OCI-LY7 (cell line): Measurements from ENCODE around the gene JOSD2.

Experiments used
- EZH2phosphoT487 ChIP-seq: fragments of 200-600 bp; sonication (generic); IDR thresholded peaks from 2 replicates; pipeline ENCODE4 v1.6.1; 2018; ENCODE audit warnings: low read depth, borderline replicate concordance, mild to moderate bottlenecking, mixed run types, antibody characterized with exemption, low read length, moderate library complexity, mixed read lengths
- TF ChIP-seq, protein P1 (sequence below): fragments of 200-600 bp; sonication (generic); conservative IDR thresholded peaks from 2 replicates; pipeline ENCODE4 v1.5.1; 2014; ENCODE audit warnings: mild to moderate bottlenecking, antibody characterized with exemption, low read length, moderate library complexity, mixed read lengths

DNA sequence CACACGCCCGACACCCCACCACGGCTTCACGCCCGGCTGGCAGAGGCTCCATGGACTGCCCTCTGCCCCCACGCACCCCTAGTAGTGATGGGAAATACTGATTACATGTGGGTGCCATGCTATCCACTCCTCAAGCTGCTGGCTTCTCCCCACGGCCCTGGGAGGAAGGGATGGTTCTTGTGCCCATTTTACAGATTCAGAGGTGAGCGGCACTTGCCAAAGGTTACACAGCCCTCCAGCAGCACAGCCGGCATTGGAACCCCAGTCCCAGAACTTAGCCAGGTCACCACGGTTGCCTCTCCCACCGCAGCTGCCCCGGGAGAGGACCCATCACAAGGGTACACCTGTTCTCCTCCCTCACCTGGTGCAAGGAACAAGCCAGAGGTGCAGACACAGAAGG lies 44.0 kb upstream of the JOSD2 start:
- TF ChIP-seq, protein P1, sequence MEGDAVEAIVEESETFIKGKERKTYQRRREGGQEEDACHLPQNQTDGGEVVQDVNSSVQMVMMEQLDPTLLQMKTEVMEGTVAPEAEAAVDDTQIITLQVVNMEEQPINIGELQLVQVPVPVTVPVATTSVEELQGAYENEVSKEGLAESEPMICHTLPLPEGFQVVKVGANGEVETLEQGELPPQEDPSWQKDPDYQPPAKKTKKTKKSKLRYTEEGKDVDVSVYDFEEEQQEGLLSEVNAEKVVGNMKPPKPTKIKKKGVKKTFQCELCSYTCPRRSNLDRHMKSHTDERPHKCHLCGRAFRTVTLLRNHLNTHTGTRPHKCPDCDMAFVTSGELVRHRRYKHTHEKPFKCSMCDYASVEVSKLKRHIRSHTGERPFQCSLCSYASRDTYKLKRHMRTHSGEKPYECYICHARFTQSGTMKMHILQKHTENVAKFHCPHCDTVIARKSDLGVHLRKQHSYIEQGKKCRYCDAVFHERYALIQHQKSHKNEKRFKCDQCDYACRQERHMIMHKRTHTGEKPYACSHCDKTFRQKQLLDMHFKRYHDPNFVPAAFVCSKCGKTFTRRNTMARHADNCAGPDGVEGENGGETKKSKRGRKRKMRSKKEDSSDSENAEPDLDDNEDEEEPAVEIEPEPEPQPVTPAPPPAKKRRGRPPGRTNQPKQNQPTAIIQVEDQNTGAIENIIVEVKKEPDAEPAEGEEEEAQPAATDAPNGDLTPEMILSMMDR = no peak
- no peak for TF ChIP-seq EZH2phosphoT487
